Measurements from ENCODE around the gene SEC16B. TPM values are rescaled to one million over a fixed set of nuclear protein-coding genes. Genes with fewer than 3 reads are reported as not detected.

SEC16B gene
- total RNA-seq, 1 experiment from 2014 or later, result 0.07 TPM

- Histone ChIP-seq H3K27ac (ENCODE audit: low read length) (no peak overlapping the region), H3K9ac (ENCODE audit: low read length) (no peak overlapping the region), H3K9me2 (replicated peaks; ENCODE audit: low read length) (no peaks in the 10 kb centered on the region), H3K4me3 (ENCODE audit: low read length) (no peak overlapping the region), H3K9me3 (ENCODE audit: low read length) (no peaks in the 10 kb centered on the region), H3K36me3 (ENCODE audit: low read depth, low read length) (no peaks in the 10 kb centered on the region), H3K4me2 (ENCODE audit: low read length) (no peak overlapping the region), H3K4me1 (ENCODE audit: insufficient read depth, low read length) (no peaks in the 10 kb centered on the region), H3K27me3 (ENCODE audit: low read length) (peaks cover 27% of the 10 kb centered on the region), H3F3A (ENCODE audit: low read length, unreplicated experiment) (no peaks in the 10 kb centered on the region), H2AFZ (ENCODE audit: low read length) (no peak overlapping the region), H3K79me2 (ENCODE audit: low read length) (no peaks in the 10 kb centered on the region), H4K20me1 (ENCODE audit: low read length) (no peaks in the 10 kb centered on the region)
- ATAC-seq, result no peak
- ChIA-PET POLR2A (ENCODE audit: unreplicated experiment) (no interaction called here), CTCF (no interaction called here)
- no peak for DNase-seq
- TF ChIP-seq EZH2 (IDR thresholded peaks at IDR 0.05; ENCODE audit: low read length, unreplicated experiment) (no peak), CTCF (conservative IDR thresholded peaks at IDR 0.05; ENCODE audit: low read depth, low read length) (no peak), EZH2phosphoT487 (IDR thresholded peaks at IDR 0.05; ENCODE audit: borderline replicate concordance, low read length) (no peak)
- BruUV-seq (replicated peaks), result no TSS peak
- intact Hi-C loops (cut with micrococcal nuclease), result no loop called here
These were observed 67.6 kb downstream of the SEC16B start for GRCh38 chr1:177902266-177902665.

GRCh38 chr1:177897998-177898654 is 71.7 kb downstream of the SEC16B start:
- ATAC-seq (no peak; the same call in 1 of the 2 replicates), DNase-seq (no peak)
- intact Hi-C loops (cut with micrococcal nuclease), result no loop called here
- Histone ChIP-seq H3K9me2 (replicated peaks; ENCODE audit: low read length) (no peaks in the 10 kb centered on the region), H4K20me1 (ENCODE audit: low read length) (no peaks in the 10 kb centered on the region), H3K9ac (ENCODE audit: low read length) (no peak overlapping the region), H3K27me3 (ENCODE audit: low read length) (peaks cover 15% of the 10 kb centered on the region; the same call in 1 of the 2 replicates), H3K79me2 (ENCODE audit: low read length) (no peaks in the 10 kb centered on the region), H3F3A (ENCODE audit: low read length, unreplicated experiment) (no peaks in the 10 kb centered on the region), H3K4me3 (ENCODE audit: low read length) (no peak overlapping the region), H3K9me3 (ENCODE audit: low read length) (no peaks in the 10 kb centered on the region), H2AFZ (ENCODE audit: low read length) (no peak overlapping the region), H3K27ac (ENCODE audit: low read length) (no peak overlapping the region), H3K4me1 (ENCODE audit: insufficient read depth, low read length) (no peaks in the 10 kb centered on the region), H3K4me2 (ENCODE audit: low read length) (no peak overlapping the region), H3K36me3 (ENCODE audit: low read depth, low read length) (no peaks in the 10 kb centered on the region)
- TF ChIP-seq EZH2phosphoT487 (IDR thresholded peaks at IDR 0.05; ENCODE audit: borderline replicate concordance, low read length), result no peak
- TF ChIP-seq EZH2 (IDR thresholded peaks at IDR 0.05; ENCODE audit: low read length, unreplicated experiment), result no peak
- no peak for TF ChIP-seq CTCF (conservative IDR thresholded peaks at IDR 0.05; ENCODE audit: low read depth, low read length)
- ChIA-PET CTCF (no interaction called here), POLR2A (ENCODE audit: unreplicated experiment) (no interaction called here)
- no TSS peak for BruUV-seq (replicated peaks)

GRCh38 chr1:177897281-177897997 is 72.4 kb downstream of the SEC16B start:
- no peaks in the 10 kb centered on the region for H3K36me3 ChIP-seq (ENCODE audit: low read depth, low read length)
- ATAC-seq (no peak), DNase-seq (no peak)
- no peak for TF ChIP-seq CTCF (conservative IDR thresholded peaks at IDR 0.05; ENCODE audit: low read depth, low read length)
- TF ChIP-seq EZH2phosphoT487 (IDR thresholded peaks at IDR 0.05; ENCODE audit: borderline replicate concordance, low read length), result no peak
- TF ChIP-seq EZH2 (IDR thresholded peaks at IDR 0.05; ENCODE audit: low read length, unreplicated experiment), result no peak
- H3K79me2 ChIP-seq (ENCODE audit: low read length), result no peaks in the 10 kb centered on the region
- CTCF ChIA-PET, result no interaction called here
- no peak overlapping the region for H3K4me3 ChIP-seq (ENCODE audit: low read length)
- POLR2A ChIA-PET (ENCODE audit: unreplicated experiment), result no interaction called here
- H3K9me2 ChIP-seq (replicated peaks; ENCODE audit: low read length), result no peaks in the 10 kb centered on the region
- H3K27me3 ChIP-seq (ENCODE audit: low read length), result peaks cover 13% of the 10 kb centered on the region; the same call in 1 of the 2 replicates
- no peaks in the 10 kb centered on the region for H3K9me3 ChIP-seq (ENCODE audit: low read length)
- no TSS peak for BruUV-seq (replicated peaks)
- no peak overlapping the region for H2AFZ ChIP-seq (ENCODE audit: low read length)
- H3K27ac ChIP-seq (ENCODE audit: low read length), result no peak overlapping the region
- H3F3A ChIP-seq (ENCODE audit: low read length, unreplicated experiment), result no peaks in the 10 kb centered on the region
- no peak overlapping the region for H3K9ac ChIP-seq (ENCODE audit: low read length)
- no peaks in the 10 kb centered on the region for H4K20me1 ChIP-seq (ENCODE audit: low read length)
- no peaks in the 10 kb centered on the region for H3K4me1 ChIP-seq (ENCODE audit: insufficient read depth, low read length)
- intact Hi-C loops (cut with micrococcal nuclease), result no loop called here
- H3K4me2 ChIP-seq (ENCODE audit: low read length), result no peak overlapping the region
